Suppressor macrophage treated with lipopolysaccharide for 1 hour (primary cell): ENCODE data around the gene MYL12B.
A peak's percentile ranks its signal among the peaks of the same experiment; 100 is the strongest.
"Not testable (repeated sequence)": the region's sequence is repeated elsewhere in the genome, so short reads cannot be mapped to it uniquely, and the experiment has no call there.

ENCODE experiments used
- DNase-seq, 3 donors: peaks; one replicate each; pipeline ENCODE4 v3.0.0-alpha.2; 2020 to 2022

MYL12B gene

GRCh38 chr18:3305354-3305762 is 43.4 kb downstream of the MYL12B start:
- DNase-seq: peak; percentile 29 to 63 (median 52)

GRCh38 chr18:3305933-3306332 is 44.0 kb downstream of the MYL12B start:
- DNase-seq: no peak

GRCh38 chr18:3306391-3306790 is 44.5 kb downstream of the MYL12B start:
- no peak for DNase-seq

- no peak for DNase-seq
Observed at GRCh38 chr18:3313685-3314084, 51.8 kb downstream of the MYL12B start.

GRCh38 chr18:3315344-3315743 is 53.4 kb downstream of the MYL12B start:
- not testable (repeated sequence) for DNase-seq

- DNase-seq: no peak
Observed at GRCh38 chr18:3319399-3319798, 57.5 kb downstream of the MYL12B start.

GRCh38 chr18:3319894-3320454 is 58.0 kb downstream of the MYL12B start:
- no peak for DNase-seq

- peak; percentile 38 to 60 (median 41) for DNase-seq
Observed at GRCh38 chr18:3321133-3321812, 59.3 kb downstream of the MYL12B start.

GRCh38 chr18:3323900-3324299 is 62.0 kb downstream of the MYL12B start:
- peak; percentile 29 to 53 (median 51) for DNase-seq
